Neural progenitor cell (in vitro differentiated cells): Measurements from ENCODE around the gene BCL2L11. TPM values are rescaled to one million over a fixed set of nuclear protein-coding genes. Genes with fewer than 3 reads are reported as not detected.
A peak's percentile ranks its signal among the peaks of the same experiment; 100 is the strongest.

Source experiments
- DNase-seq: peaks from one replicate; pipeline ENCODE4 v3.0.0-alpha.2; 2016; ENCODE audit warnings: low spot score
- H2AFZ ChIP-seq: fragments of 200-600 bp; sonication (generic); replicated peaks from 2 replicates; pipeline ENCODE4 v1.6.1; 2016; ENCODE audit warnings: antibody characterized with exemption
- H3F3A ChIP-seq: fragments of 200-600 bp; sonication (generic); 2 replicates; pipeline ENCODE4 v1.6.1; 2016; ENCODE audit warnings: antibody characterized with exemption, low read depth
- H3K27ac ChIP-seq: fragments of 200-600 bp; sonication (generic); 2 replicates; pipeline ENCODE4 v1.5.1; 2016; ENCODE audit warnings: mild to moderate bottlenecking
- H3K27me3 ChIP-seq: fragments of 200-600 bp; sonication (generic); 2 replicates; pipeline ENCODE4 v1.6.1; 2016; ENCODE audit warnings: mild to moderate bottlenecking, moderate library complexity
- H3K36me3 ChIP-seq: fragments of 200-600 bp; sonication (generic); 2 replicates; pipeline ENCODE4 v1.5.1; 2016
- H3K4me1 ChIP-seq: fragments of 200-600 bp; sonication (generic); 2 replicates; pipeline ENCODE4 v1.6.1; 2016; ENCODE audit warnings: mixed run types
- H3K4me2 ChIP-seq: fragments of 200-600 bp; sonication (generic); 2 replicates; pipeline ENCODE4 v1.6.1; 2016
- H3K4me3 ChIP-seq: fragments of 200-600 bp; sonication (generic); 2 replicates; pipeline ENCODE4 v1.5.1; 2016
- H3K79me2 ChIP-seq: fragments of 200-600 bp; sonication (generic); 2 replicates; pipeline ENCODE4 v1.6.1; 2016; ENCODE audit warnings: low read depth
- H3K9ac ChIP-seq: fragments of 200-600 bp; sonication (generic); 2 replicates; pipeline ENCODE4 v1.6.1; 2016
- H3K9me3 ChIP-seq: fragments of 200-600 bp; sonication (generic); 2 replicates; pipeline ENCODE4 v1.5.1; 2016; ENCODE audit warnings: low read depth
- H4K20me1 ChIP-seq: fragments of 200-600 bp; sonication (generic); 2 replicates; pipeline ENCODE4 v1.6.1; 2016; ENCODE audit warnings: low read depth
- H3K27ac Mint-ChIP-seq: 3 replicates; pipeline ENCODE4 v1.8.0; 2021; ENCODE audit warnings: mixed read lengths
- H3K27me3 Mint-ChIP-seq: 2 replicates; pipeline ENCODE4 v1.8.0; 2022; ENCODE audit warnings: low read depth, mild to moderate bottlenecking, inconsistent platforms, moderate library complexity, mixed read lengths; ENCODE audit not compliant: insufficient read depth
- H3K36me3 Mint-ChIP-seq: 3 replicates; pipeline ENCODE4 v1.8.0; 2021; ENCODE audit warnings: mixed read lengths
- H3K4me1 Mint-ChIP-seq: 3 replicates; pipeline ENCODE4 v1.8.0; 2021; ENCODE audit warnings: mixed read lengths
- H3K4me3 Mint-ChIP-seq: 3 replicates; pipeline ENCODE4 v1.8.0; 2021; ENCODE audit warnings: mild to moderate bottlenecking, moderate library complexity, mixed read lengths
- H3K9me3 Mint-ChIP-seq: 3 replicates; pipeline ENCODE4 v1.8.0; 2020; ENCODE audit warnings: mixed read lengths
- EZH2 ChIP-seq: fragments of 200-600 bp; sonication (generic); IDR thresholded peaks from 2 replicates; pipeline ENCODE4 v1.6.1; 2017; ENCODE audit warnings: antibody characterized with exemption, mild to moderate bottlenecking, moderate library complexity
- EZH2phosphoT487 ChIP-seq: fragments of 200-600 bp; sonication (generic); IDR thresholded peaks from 2 replicates; pipeline ENCODE4 v1.6.1; 2017; ENCODE audit warnings: antibody characterized with exemption
- total RNA-seq: library from RNA; depleted of rRNA; stranded (reverse); fragments of >200 nt; gene quantifications from 2 replicates; pipeline ENCODE4 v1.2.3, GENCODE V29; 2015; ENCODE audit warnings: low replicate concordance
- TF ChIP-seq, protein P1 (sequence below): fragments of 200-600 bp; sonication (generic); IDR thresholded peaks from 2 replicates; pipeline ENCODE4 v1.5.1; 2017; ENCODE audit warnings: antibody characterized with exemption, mild to moderate bottlenecking

Gene BCL2L11
- total RNA-seq, 1 donor from 2014 or later = 46.9 TPM

GRCh38 chr2:111164078-111164477 lies 43.4 kb downstream of the BCL2L11 start:
- H2AFZ ChIP-seq = no peak overlapping the region
- no peak overlapping the region for H3K4me3 ChIP-seq
- no peak overlapping the region for H3K9ac ChIP-seq
- peaks cover 5% of the 10 kb centered on the region for H3K4me1 ChIP-seq
- H3K4me2 ChIP-seq = no peak overlapping the region
- peaks cover 6% of the 10 kb centered on the region for H3K36me3 ChIP-seq
- H3F3A ChIP-seq = peaks cover 8% of the 10 kb centered on the region
- H3K27me3 ChIP-seq = no peaks in the 10 kb centered on the region
- peaks cover 27% of the 10 kb centered on the region for H3K79me2 ChIP-seq
- H3K27ac Mint-ChIP-seq = no peak overlapping the region
- no peak overlapping the region for H3K27ac ChIP-seq
- peaks cover 2% of the 10 kb centered on the region for H3K27me3 Mint-ChIP-seq
- H3K9me3 Mint-ChIP-seq = no peaks in the 10 kb centered on the region
- H3K4me1 Mint-ChIP-seq = peaks cover 45% of the 10 kb centered on the region
- no peak overlapping the region for H3K4me3 Mint-ChIP-seq
- no peak for TF ChIP-seq EZH2phosphoT487
- no peak for TF ChIP-seq EZH2
- TF ChIP-seq, protein P1, sequence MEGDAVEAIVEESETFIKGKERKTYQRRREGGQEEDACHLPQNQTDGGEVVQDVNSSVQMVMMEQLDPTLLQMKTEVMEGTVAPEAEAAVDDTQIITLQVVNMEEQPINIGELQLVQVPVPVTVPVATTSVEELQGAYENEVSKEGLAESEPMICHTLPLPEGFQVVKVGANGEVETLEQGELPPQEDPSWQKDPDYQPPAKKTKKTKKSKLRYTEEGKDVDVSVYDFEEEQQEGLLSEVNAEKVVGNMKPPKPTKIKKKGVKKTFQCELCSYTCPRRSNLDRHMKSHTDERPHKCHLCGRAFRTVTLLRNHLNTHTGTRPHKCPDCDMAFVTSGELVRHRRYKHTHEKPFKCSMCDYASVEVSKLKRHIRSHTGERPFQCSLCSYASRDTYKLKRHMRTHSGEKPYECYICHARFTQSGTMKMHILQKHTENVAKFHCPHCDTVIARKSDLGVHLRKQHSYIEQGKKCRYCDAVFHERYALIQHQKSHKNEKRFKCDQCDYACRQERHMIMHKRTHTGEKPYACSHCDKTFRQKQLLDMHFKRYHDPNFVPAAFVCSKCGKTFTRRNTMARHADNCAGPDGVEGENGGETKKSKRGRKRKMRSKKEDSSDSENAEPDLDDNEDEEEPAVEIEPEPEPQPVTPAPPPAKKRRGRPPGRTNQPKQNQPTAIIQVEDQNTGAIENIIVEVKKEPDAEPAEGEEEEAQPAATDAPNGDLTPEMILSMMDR = no peak
- peaks cover 70% of the 10 kb centered on the region for H4K20me1 ChIP-seq
- no peaks in the 10 kb centered on the region for H3K9me3 ChIP-seq
- DNase-seq = peak; percentile 28
- peaks cover 32% of the 10 kb centered on the region for H3K36me3 Mint-ChIP-seq

- Histone ChIP-seq H3K4me1 (peaks cover 5% of the 10 kb centered on the region), H3F3A (peaks cover 8% of the 10 kb centered on the region), H4K20me1 (peaks cover 60% of the 10 kb centered on the region), H2AFZ (no peak overlapping the region), H3K79me2 (peaks cover 17% of the 10 kb centered on the region), H3K9me3 (no peaks in the 10 kb centered on the region), H3K27ac (no peak overlapping the region), H3K4me2 (no peak overlapping the region), H3K27me3 (no peaks in the 10 kb centered on the region), H3K9ac (no peak overlapping the region), H3K36me3 (peaks cover 6% of the 10 kb centered on the region), H3K4me3 (no peak overlapping the region)
- H3K4me1 Mint-ChIP-seq = peaks cover 48% of the 10 kb centered on the region
- no peak overlapping the region for H3K27ac Mint-ChIP-seq
- peaks cover 2% of the 10 kb centered on the region for H3K27me3 Mint-ChIP-seq
- peaks cover 32% of the 10 kb centered on the region for H3K36me3 Mint-ChIP-seq
- H3K4me3 Mint-ChIP-seq = no peak overlapping the region
- H3K9me3 Mint-ChIP-seq = no peaks in the 10 kb centered on the region
- DNase-seq = no peak
- TF ChIP-seq EZH2phosphoT487 (no peak), EZH2 (no peak)
- TF ChIP-seq, protein P1 = no peak
These were observed 44.4 kb downstream of the BCL2L11 start for GRCh38 chr2:111165084-111165483.

DNA sequence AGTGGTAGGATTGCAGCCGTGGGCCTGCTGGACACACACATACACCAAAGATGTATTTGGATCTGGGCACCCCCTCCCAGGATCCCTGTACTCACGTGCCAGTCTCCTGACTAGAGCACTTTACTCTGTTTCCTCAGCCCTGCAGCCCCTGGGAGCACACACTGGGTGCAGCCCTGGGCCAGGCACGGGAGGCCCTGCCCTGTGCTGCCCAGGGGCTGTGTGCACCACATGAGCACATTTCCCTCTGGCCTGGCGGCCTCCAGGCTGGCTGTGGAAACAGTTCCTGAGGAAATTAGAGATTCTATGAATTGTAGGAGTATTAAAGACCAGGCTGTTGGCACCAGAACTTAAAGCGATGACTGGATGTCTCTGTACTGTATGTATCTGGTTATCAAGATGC lies 45.4 kb downstream of the BCL2L11 start:
- Histone ChIP-seq H3K27ac (no peak overlapping the region), H3K9me3 (no peaks in the 10 kb centered on the region), H3K79me2 (peaks cover 14% of the 10 kb centered on the region), H3K36me3 (peaks cover 6% of the 10 kb centered on the region), H4K20me1 (peaks cover 50% of the 10 kb centered on the region), H3K27me3 (no peaks in the 10 kb centered on the region), H3F3A (peaks cover 13% of the 10 kb centered on the region), H3K4me3 (no peak overlapping the region), H3K9ac (no peak overlapping the region), H3K4me1 (peaks cover 7% of the 10 kb centered on the region), H2AFZ (no peak overlapping the region), H3K4me2 (no peak overlapping the region)
- H3K36me3 Mint-ChIP-seq = peaks cover 30% of the 10 kb centered on the region
- H3K9me3 Mint-ChIP-seq = no peaks in the 10 kb centered on the region
- TF ChIP-seq EZH2phosphoT487 = no peak
- no peak for TF ChIP-seq EZH2
- TF ChIP-seq, protein P1 = no peak
- peaks cover 39% of the 10 kb centered on the region for H3K4me1 Mint-ChIP-seq
- DNase-seq = no peak
- H3K4me3 Mint-ChIP-seq = no peak overlapping the region
- H3K27me3 Mint-ChIP-seq = peaks cover 2% of the 10 kb centered on the region
- H3K27ac Mint-ChIP-seq = no peak overlapping the region
